GM18909 (cell line): ENCODE results near the gene RPS10.
A peak's percentile ranks its signal among the peaks of the same experiment; 100 is the strongest.
"Not testable (repeated sequence)": the region's sequence is repeated elsewhere in the genome, so short reads cannot be mapped to it uniquely, and the experiment has no call there.

Experiments
- ATAC-seq: cut with Tn5 transposase; IDR thresholded peaks from one replicate; pipeline ENCODE4 v1.9.1; 2021; ENCODE audit warnings: mild to moderate bottlenecking; ENCODE audit not compliant: unreplicated experiment, poor library complexity

Gene RPS10

GRCh38 chr6:34393966-34394305 is 31.9 kb downstream of the RPS10 start:
- ATAC-seq, result no peak

GRCh38 chr6:34393191-34393965 is 32.5 kb downstream of the RPS10 start:
- no peak for ATAC-seq

GRCh38 chr6:34392497-34393190 is 33.2 kb downstream of the RPS10 start, which contains the start of gene NUDT3:
TSS of gene NUDT3 (minus strand) at chr6:34392669. CDS start at chr6:34392362, 307 bp downstream.
- ATAC-seq, result peak; percentile 83

GRCh38 chr6:34391786-34392496 is 33.9 kb downstream of the RPS10 start:
- ATAC-seq, result peak; percentile 35

GRCh38 chr6:34391473-34391785 is 34.4 kb downstream of the RPS10 start:
- ATAC-seq, result no peak

- ATAC-seq, result no peak
Observed at GRCh38 chr6:34390531-34391472, 35.1 kb downstream of the RPS10 start.

- no peak for ATAC-seq
Observed at GRCh38 chr6:34389034-34389433, 36.8 kb downstream of the RPS10 start.

GRCh38 chr6:34388421-34388820 is 37.4 kb downstream of the RPS10 start:
- no peak for ATAC-seq

- ATAC-seq, result no peak
Observed at GRCh38 chr6:34386316-34387137, 39.3 kb downstream of the RPS10 start.

GRCh38 chr6:34385793-34386195 is 40.1 kb downstream of the RPS10 start:
- ATAC-seq, result no peak

GRCh38 chr6:34384321-34385153 is 41.3 kb downstream of the RPS10 start:
- ATAC-seq, result no peak

GRCh38 chr6:34383656-34384320 is 42.1 kb downstream of the RPS10 start:
- no peak for ATAC-seq

- no peak for ATAC-seq
Observed at GRCh38 chr6:34383161-34383631, 42.7 kb downstream of the RPS10 start.

- ATAC-seq, result no peak
Observed at GRCh38 chr6:34381081-34381480, 44.8 kb downstream of the RPS10 start.

- no peak for ATAC-seq
Observed at GRCh38 chr6:34378470-34378869, 47.4 kb downstream of the RPS10 start.

- no peak for ATAC-seq
Observed at GRCh38 chr6:34377984-34378383, 47.9 kb downstream of the RPS10 start.

- ATAC-seq, result not testable (repeated sequence)
Observed at GRCh38 chr6:34377571-34377970, 48.3 kb downstream of the RPS10 start.

- no peak for ATAC-seq
Observed at GRCh38 chr6:34375833-34376232, 50.0 kb downstream of the RPS10 start.
